GM23338 (cell line): ENCODE data around the gene KCNAB1. TPM values are rescaled to one million over a fixed set of nuclear protein-coding genes. Genes with fewer than 3 reads are reported as not detected.

Experiments used
- ATAC-seq: fragments of 200-7000 bp; cut with Tn5 transposase; 3 replicates; pipeline ENCODE4 v1.9.1; 2020
- DNase-seq: peaks from one replicate; pipeline ENCODE4 v3.0.0-alpha.2; 2015; ENCODE audit warnings: low spot score
- H2AFZ ChIP-seq: fragments of 200-600 bp; sonication (generic); 2 replicates; pipeline ENCODE4 v1.8.0; 2016; ENCODE audit warnings: antibody characterized with exemption, mild to moderate bottlenecking, moderate library complexity
- H3F3A ChIP-seq: fragments of 200-600 bp; sonication (generic); replicated peaks from 2 replicates; pipeline ENCODE4 v1.8.0; 2017; ENCODE audit warnings: antibody characterized with exemption, mixed run types, low read depth
- H3K27ac ChIP-seq: fragments of 200-600 bp; sonication (generic); 2 replicates; pipeline ENCODE4 v1.6.1; 2016; ENCODE audit warnings: low read depth
- H3K27me3 ChIP-seq: fragments of 200-600 bp; sonication (generic); 2 replicates; pipeline ENCODE4 v1.8.0; 2016; ENCODE audit warnings: mild to moderate bottlenecking, mixed run types, moderate library complexity; ENCODE audit not compliant: insufficient read depth
- H3K36me3 ChIP-seq: fragments of 200-600 bp; sonication (generic); 2 replicates; pipeline ENCODE4 v1.8.0; 2016; ENCODE audit warnings: mild to moderate bottlenecking; ENCODE audit not compliant: insufficient read depth
- H3K4me1 ChIP-seq: fragments of 200-600 bp; sonication (generic); 2 replicates; pipeline ENCODE4 v1.8.0; 2016; ENCODE audit warnings: mild to moderate bottlenecking, moderate library complexity; ENCODE audit not compliant: insufficient read depth
- H3K4me2 ChIP-seq: fragments of 200-600 bp; sonication (generic); 2 replicates; pipeline ENCODE4 v1.7.1; 2017; ENCODE audit warnings: mixed run types
- H3K4me3 ChIP-seq: fragments of 200-600 bp; sonication (generic); 2 replicates; pipeline ENCODE4 v1.6.1; 2016; ENCODE audit warnings: mixed run types
- H3K79me2 ChIP-seq: fragments of 200-600 bp; sonication (generic); replicated peaks from 2 replicates; pipeline ENCODE4 v1.8.0; 2017; ENCODE audit warnings: mild to moderate bottlenecking; ENCODE audit not compliant: insufficient read depth
- H3K9me2 ChIP-seq: fragments of 200-600 bp; sonication (generic); 2 replicates; pipeline ENCODE4 v1.8.0; 2017; ENCODE audit not compliant: insufficient read depth
- H4K20me1 ChIP-seq: fragments of 200-600 bp; sonication (generic); replicated peaks from 2 replicates; pipeline ENCODE4 v1.8.0; 2017; ENCODE audit warnings: mild to moderate bottlenecking; ENCODE audit not compliant: insufficient read depth
- H3K27ac Mint-ChIP-seq: 2 replicates; pipeline ENCODE4 v1.8.0; 2020; ENCODE audit warnings: inconsistent platforms, mild to moderate bottlenecking, moderate library complexity, mixed read lengths
- H3K27me3 Mint-ChIP-seq: 3 replicates; pipeline ENCODE4 v1.8.0; 2022; ENCODE audit warnings: low read depth, mild to moderate bottlenecking, moderate library complexity, mixed read lengths, inconsistent platforms; ENCODE audit not compliant: insufficient read depth, poor library complexity
- H3K36me3 Mint-ChIP-seq: 3 replicates; pipeline ENCODE4 v1.8.0; 2021; ENCODE audit warnings: low read depth, mild to moderate bottlenecking, inconsistent platforms, moderate library complexity, mixed read lengths
- H3K4me1 Mint-ChIP-seq: 3 replicates; pipeline ENCODE4 v1.8.0; 2020; ENCODE audit warnings: mild to moderate bottlenecking, inconsistent platforms, mixed read lengths
- H3K4me3 Mint-ChIP-seq: 3 replicates; pipeline ENCODE4 v1.8.0; 2021; ENCODE audit warnings: moderate library complexity, mild to moderate bottlenecking, inconsistent platforms, mixed read lengths
- H3K9me3 Mint-ChIP-seq: 3 replicates; pipeline ENCODE4 v1.8.0; 2020; ENCODE audit warnings: moderate library complexity, mild to moderate bottlenecking, inconsistent platforms, mixed read lengths
- JUNB ChIP-seq: IDR thresholded peaks from one replicate; pipeline ENCODE4 v1.6.1; 2016; ENCODE audit warnings: antibody characterized with exemption; ENCODE audit not compliant: unreplicated experiment
- NANOG ChIP-seq: IDR thresholded peaks from 2 replicates; pipeline ENCODE4 v1.6.1; 2016; ENCODE audit warnings: antibody characterized with exemption, borderline replicate concordance
- POLR2AphosphoS5 ChIP-seq: IDR thresholded peaks from 2 replicates; pipeline ENCODE4 v1.6.1; 2016; ENCODE audit warnings: antibody characterized with exemption, low read depth
- STAT1 ChIP-seq: IDR thresholded peaks from one replicate; pipeline ENCODE4 v1.6.1; 2016; ENCODE audit warnings: antibody characterized with exemption; ENCODE audit not compliant: unreplicated experiment
- ZNF114 ChIP-seq: fragments of 250-450 bp; sonication (Bioruptor Pico); IDR thresholded peaks from 2 replicates; pipeline ENCODE4 v1.5.0; 2020; ENCODE audit warnings: mild to moderate bottlenecking, moderate library complexity
- ZNF331 ChIP-seq: fragments of 250-450 bp; sonication (Bioruptor Pico); IDR thresholded peaks from 2 replicates; pipeline ENCODE4 v1.5.0; 2020; ENCODE audit warnings: low read depth, mild to moderate bottlenecking, moderate library complexity
- polyA plus RNA-seq: library from polyadenylated mRNA; unstranded; fragments of >200 nt; fragmentation: Nextera tagmentation; extraction: Ambion mirVana; gene quantifications from 2 replicates; pipeline ENCODE4 v1.2.1, GENCODE V29; 2016
- total RNA-seq: library from RNA; depleted of rRNA; stranded (reverse); fragments of >200 nt; shearing (Covaris generic); gene quantifications from 2 replicates; pipeline ENCODE4 v1.2.3, GENCODE V29; 2014
- TF ChIP-seq, protein P1 (sequence below), 2 experiments: fragments of 200-600 bp in 1 of 2; sonication (generic) in 1 of 2; conservative IDR thresholded peaks; 2 replicates each; pipeline versions ENCODE4 v1.5.1 to v1.6.1; 2016 to 2017; ENCODE audit warnings: antibody characterized with exemption in 2 of 2, low read depth in 2 of 2, mild to moderate bottlenecking in 2 of 2, moderate library complexity in 1 of 2
- TF ChIP-seq, protein P2 (sequence below): IDR thresholded peaks from 2 replicates; pipeline ENCODE4 v1.6.1; 2016; ENCODE audit warnings: antibody characterized with exemption
- TF ChIP-seq, protein P3 (sequence below): IDR thresholded peaks from one replicate; pipeline ENCODE4 v1.6.1; 2018; ENCODE audit warnings: antibody characterized with exemption; ENCODE audit not compliant: unreplicated experiment

KCNAB1 gene
- total and polyA plus RNA-seq, 2 experiments from 2014 or later = 0.69 to 2.6 TPM

DNA sequence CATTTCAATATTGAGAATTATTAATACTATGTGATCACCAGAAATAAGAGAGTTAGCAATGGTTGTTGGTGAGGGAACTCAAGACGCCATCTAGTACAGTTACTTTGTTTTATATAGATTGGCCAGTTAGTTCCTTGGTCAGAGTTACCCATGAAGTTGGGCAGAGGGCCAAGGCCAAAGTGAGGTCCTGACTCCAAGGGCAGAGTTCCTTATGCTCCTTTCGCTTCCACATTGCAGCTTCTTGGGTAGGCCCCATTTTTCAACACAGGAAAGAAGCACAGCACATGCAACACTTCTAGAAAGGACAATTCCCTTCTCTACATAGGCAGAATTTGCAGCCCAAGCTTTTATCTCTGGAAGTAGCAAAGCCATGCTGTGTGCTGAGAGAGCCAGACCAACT is 178.6 kb downstream of the KCNAB1 start:
- H3K9me2 ChIP-seq = no peaks in the 10 kb centered on the region
- H3K4me3 Mint-ChIP-seq = no peak overlapping the region
- peaks cover 2% of the 10 kb centered on the region for H3K27me3 ChIP-seq
- H3K4me1 ChIP-seq = no peaks in the 10 kb centered on the region
- no peaks in the 10 kb centered on the region for H3K36me3 ChIP-seq
- H3K27ac Mint-ChIP-seq = no peak overlapping the region
- H2AFZ ChIP-seq = no peak overlapping the region
- peaks cover 2% of the 10 kb centered on the region; the same call in 1 of the 3 replicates for H3K4me1 Mint-ChIP-seq
- no peaks in the 10 kb centered on the region for H3K27me3 Mint-ChIP-seq
- H3F3A ChIP-seq = no peaks in the 10 kb centered on the region
- no peaks in the 10 kb centered on the region for H3K79me2 ChIP-seq
- no peak overlapping the region for H3K4me2 ChIP-seq
- H3K4me3 ChIP-seq = no peak overlapping the region
- H3K36me3 Mint-ChIP-seq = no peaks in the 10 kb centered on the region
- DNase-seq (no peak), ATAC-seq (no peak)
- H3K27ac ChIP-seq = no peak overlapping the region
- H4K20me1 ChIP-seq = no peaks in the 10 kb centered on the region
- TF ChIP-seq POLR2AphosphoS5 = no peak
- TF ChIP-seq, protein P1, sequence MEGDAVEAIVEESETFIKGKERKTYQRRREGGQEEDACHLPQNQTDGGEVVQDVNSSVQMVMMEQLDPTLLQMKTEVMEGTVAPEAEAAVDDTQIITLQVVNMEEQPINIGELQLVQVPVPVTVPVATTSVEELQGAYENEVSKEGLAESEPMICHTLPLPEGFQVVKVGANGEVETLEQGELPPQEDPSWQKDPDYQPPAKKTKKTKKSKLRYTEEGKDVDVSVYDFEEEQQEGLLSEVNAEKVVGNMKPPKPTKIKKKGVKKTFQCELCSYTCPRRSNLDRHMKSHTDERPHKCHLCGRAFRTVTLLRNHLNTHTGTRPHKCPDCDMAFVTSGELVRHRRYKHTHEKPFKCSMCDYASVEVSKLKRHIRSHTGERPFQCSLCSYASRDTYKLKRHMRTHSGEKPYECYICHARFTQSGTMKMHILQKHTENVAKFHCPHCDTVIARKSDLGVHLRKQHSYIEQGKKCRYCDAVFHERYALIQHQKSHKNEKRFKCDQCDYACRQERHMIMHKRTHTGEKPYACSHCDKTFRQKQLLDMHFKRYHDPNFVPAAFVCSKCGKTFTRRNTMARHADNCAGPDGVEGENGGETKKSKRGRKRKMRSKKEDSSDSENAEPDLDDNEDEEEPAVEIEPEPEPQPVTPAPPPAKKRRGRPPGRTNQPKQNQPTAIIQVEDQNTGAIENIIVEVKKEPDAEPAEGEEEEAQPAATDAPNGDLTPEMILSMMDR (conservative IDR thresholded peaks at IDR 0.05; ENCODE audit: low read depth in 2 of 2) = no peak
- no peak for TF ChIP-seq NANOG
- no peaks in the 10 kb centered on the region for H3K9me3 Mint-ChIP-seq

DNA sequence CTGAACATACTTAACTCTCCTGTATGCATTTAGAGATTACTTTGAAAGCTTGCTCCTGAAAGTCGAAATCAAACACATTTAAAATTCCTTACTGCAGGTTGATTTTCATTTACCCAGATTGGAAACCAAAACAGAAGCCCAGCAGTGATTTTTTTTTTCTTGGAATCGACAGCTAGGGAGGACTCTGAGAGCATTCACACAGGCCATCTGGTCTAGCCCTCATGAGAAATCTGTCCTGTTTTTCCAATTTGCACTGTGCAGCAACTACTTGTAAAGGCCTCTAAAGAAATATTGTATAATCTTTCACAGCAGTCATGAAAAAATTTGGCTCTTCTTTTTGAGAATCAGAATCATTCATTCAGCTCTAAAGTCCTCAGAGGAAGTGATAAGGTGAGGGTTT is 179.2 kb downstream of the KCNAB1 start:
- H3K36me3 ChIP-seq = no peaks in the 10 kb centered on the region
- H3K27me3 Mint-ChIP-seq = no peaks in the 10 kb centered on the region
- H3K4me3 ChIP-seq = no peak overlapping the region
- H3K4me2 ChIP-seq = no peak overlapping the region
- no peaks in the 10 kb centered on the region for H3K27me3 ChIP-seq
- peaks cover 2% of the 10 kb centered on the region; the same call in 1 of the 3 replicates for H3K4me1 Mint-ChIP-seq
- ATAC-seq (no peak), DNase-seq (no peak)
- no peaks in the 10 kb centered on the region for H3K9me3 Mint-ChIP-seq
- H3K4me3 Mint-ChIP-seq = no peak overlapping the region
- H3K27ac Mint-ChIP-seq = no peak overlapping the region
- H4K20me1 ChIP-seq = no peaks in the 10 kb centered on the region
- H3K27ac ChIP-seq = no peak overlapping the region
- no peaks in the 10 kb centered on the region for H3K36me3 Mint-ChIP-seq
- H3F3A ChIP-seq = no peaks in the 10 kb centered on the region
- no peak overlapping the region for H2AFZ ChIP-seq
- H3K4me1 ChIP-seq = no peaks in the 10 kb centered on the region
- H3K9me2 ChIP-seq = no peaks in the 10 kb centered on the region
- no peaks in the 10 kb centered on the region for H3K79me2 ChIP-seq
- TF ChIP-seq, protein P2, sequence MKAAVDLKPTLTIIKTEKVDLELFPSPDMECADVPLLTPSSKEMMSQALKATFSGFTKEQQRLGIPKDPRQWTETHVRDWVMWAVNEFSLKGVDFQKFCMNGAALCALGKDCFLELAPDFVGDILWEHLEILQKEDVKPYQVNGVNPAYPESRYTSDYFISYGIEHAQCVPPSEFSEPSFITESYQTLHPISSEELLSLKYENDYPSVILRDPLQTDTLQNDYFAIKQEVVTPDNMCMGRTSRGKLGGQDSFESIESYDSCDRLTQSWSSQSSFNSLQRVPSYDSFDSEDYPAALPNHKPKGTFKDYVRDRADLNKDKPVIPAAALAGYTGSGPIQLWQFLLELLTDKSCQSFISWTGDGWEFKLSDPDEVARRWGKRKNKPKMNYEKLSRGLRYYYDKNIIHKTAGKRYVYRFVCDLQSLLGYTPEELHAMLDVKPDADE = no peak
- TF ChIP-seq NANOG = no peak
- TF ChIP-seq POLR2AphosphoS5 = no peak
- TF ChIP-seq JUNB = no peak
- TF ChIP-seq, protein P3, sequence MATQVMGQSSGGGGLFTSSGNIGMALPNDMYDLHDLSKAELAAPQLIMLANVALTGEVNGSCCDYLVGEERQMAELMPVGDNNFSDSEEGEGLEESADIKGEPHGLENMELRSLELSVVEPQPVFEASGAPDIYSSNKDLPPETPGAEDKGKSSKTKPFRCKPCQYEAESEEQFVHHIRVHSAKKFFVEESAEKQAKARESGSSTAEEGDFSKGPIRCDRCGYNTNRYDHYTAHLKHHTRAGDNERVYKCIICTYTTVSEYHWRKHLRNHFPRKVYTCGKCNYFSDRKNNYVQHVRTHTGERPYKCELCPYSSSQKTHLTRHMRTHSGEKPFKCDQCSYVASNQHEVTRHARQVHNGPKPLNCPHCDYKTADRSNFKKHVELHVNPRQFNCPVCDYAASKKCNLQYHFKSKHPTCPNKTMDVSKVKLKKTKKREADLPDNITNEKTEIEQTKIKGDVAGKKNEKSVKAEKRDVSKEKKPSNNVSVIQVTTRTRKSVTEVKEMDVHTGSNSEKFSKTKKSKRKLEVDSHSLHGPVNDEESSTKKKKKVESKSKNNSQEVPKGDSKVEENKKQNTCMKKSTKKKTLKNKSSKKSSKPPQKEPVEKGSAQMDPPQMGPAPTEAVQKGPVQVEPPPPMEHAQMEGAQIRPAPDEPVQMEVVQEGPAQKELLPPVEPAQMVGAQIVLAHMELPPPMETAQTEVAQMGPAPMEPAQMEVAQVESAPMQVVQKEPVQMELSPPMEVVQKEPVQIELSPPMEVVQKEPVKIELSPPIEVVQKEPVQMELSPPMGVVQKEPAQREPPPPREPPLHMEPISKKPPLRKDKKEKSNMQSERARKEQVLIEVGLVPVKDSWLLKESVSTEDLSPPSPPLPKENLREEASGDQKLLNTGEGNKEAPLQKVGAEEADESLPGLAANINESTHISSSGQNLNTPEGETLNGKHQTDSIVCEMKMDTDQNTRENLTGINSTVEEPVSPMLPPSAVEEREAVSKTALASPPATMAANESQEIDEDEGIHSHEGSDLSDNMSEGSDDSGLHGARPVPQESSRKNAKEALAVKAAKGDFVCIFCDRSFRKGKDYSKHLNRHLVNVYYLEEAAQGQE = no peak
- TF ChIP-seq ZNF114 = no peak
- TF ChIP-seq STAT1 = no peak
- TF ChIP-seq ZNF331 (CRISPR knock-in tag) = no peak
- TF ChIP-seq, protein P1 (conservative IDR thresholded peaks at IDR 0.05; ENCODE audit: low read depth in 2 of 2) = no peak
